GM18861 (cell line): Measurements from ENCODE around the gene TKT.

Experiments
- ATAC-seq: cut with Tn5 transposase; IDR thresholded peaks from one replicate; pipeline ENCODE4 v1.9.1; 2021; ENCODE audit not compliant: unreplicated experiment

The TKT gene

DNA sequence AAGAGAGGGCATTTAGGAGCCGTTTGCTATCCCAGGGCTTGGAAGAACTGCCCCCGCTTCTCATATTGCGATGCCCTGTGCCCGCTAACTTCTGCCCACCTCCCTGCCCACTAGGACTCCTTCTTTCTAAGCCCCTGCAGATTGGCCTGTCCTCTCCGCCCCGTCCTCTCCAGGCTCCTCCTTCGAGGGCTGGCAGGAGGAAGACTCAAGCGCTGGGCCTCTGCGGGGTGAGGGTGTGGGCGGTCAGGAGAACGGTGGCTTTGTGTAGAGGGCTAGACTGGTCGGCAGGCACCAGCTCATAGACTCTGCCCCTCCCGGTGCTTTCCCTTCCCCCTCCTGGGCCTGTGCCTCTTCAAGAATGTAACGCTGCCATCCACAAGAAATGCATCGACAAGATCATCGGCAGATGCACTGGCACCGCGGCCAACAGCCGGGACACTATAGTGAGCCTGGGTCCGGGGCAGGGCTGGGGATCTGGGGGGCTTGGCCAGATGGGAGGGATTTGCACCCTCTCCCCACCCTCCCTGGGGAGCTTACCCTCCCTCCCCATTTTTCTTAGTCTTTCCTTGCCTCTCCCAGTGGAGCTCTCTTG is 73.0 kb downstream of the TKT start:
- no peak for ATAC-seq

DNA sequence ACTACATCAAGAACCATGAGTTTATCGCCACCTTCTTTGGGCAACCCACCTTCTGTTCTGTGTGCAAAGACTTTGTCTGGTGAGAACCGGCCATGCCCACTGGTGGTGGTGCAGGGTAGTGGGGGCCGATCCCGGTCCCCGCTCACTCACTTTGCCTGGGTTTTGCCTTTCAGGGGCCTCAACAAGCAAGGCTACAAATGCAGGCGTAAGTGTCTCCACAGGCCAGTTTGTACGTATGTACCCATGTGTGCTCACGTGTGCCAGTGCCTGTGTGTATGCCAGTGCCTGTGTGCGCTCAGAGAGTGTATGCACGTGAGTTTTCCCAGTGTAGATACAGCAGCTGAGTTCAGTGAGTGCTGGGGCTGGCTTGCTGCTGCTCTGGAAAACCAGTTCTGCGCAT is 74.3 kb downstream of the TKT start:
- no peak for ATAC-seq

DNA sequence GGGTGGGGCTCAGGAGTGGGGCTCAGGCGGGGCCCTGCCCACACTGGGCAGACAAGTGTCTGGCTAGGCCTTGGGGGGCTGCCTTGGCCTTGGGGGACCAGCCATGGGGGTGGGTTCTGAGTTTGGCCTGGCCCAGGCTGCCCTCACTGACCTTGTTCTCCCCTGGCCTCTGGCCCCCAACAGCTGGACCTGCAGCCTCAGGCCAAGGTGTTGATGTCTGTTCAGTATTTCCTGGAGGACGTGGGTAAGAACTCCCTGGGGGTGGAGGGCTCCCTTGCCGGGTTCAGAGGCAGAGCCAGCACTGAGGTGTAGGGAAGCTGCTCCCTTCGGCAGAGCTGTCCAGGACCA is 74.8 kb downstream of the TKT start:
- ATAC-seq, result peak; percentile 6

DNA sequence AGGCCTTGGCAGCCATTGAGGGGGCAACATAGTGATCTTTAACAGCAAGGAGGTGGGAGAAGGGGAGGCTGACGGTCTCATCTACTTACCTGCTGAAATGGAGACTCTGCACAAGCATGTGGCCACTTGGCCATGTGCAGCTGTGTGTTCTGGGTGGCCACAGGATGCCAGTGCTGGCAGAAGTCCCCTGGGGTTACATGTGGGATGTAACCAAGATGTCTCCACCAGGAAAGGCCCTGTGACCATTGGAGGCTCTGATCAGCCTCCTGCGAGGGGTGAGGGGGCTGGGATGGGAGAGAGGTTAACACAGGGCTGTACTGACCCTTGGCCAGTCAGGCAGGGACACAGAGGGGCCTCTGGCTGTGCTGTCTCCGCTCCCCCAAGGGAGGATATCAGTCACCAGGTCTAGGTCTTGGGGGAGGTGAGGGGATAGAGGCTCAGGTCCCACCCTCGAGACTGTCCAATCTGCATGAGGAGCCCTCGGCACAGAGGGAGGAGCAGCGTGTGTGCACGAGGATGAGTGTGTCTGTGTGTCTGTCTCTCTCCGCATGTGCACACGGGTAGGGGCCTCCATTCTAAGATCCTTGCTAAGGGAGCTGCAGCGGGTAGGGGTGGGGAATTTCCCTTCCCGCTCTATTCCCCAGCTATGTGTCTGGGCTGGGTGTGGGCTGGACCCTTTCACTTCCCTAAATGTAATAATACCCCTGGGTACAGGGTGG is 75.4 kb downstream of the TKT start:
- peak; percentile 81 for ATAC-seq

DNA sequence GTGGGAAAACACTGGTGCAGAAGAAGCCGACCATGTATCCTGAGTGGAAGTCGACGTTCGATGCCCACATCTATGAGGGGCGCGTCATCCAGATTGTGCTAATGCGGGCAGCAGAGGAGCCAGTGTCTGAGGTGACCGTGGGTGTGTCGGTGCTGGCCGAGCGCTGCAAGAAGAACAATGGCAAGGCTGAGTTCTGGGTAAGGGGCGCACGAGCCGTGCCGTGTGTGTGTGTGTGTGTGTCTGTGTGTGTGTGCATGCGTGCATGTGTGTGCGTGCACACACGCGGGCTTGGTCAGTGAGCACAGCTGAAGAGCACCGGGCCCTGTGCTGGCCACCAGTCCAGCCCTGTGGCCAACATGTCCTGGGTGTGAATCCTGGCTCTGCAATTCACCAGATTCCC is 76.2 kb downstream of the TKT start:
- no peak for ATAC-seq

DNA sequence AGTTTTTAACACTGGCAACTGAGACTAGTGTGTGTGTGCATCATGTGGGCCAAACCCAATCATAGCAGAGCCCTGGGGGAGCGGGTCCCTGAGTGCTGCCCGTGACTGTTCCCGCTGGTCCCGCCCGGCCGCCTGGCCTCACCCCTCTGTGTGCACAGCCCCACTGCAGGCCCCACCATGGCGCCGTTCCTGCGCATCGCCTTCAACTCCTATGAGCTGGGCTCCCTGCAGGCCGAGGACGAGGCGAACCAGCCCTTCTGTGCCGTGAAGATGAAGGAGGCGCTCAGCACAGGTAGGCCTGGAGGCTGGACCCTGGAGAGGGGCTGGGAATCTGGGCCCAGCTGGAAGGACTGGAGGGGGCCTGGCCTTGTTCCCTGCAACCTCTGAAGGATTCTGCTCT is 77.6 kb downstream of the TKT start:
- no peak for ATAC-seq

DNA sequence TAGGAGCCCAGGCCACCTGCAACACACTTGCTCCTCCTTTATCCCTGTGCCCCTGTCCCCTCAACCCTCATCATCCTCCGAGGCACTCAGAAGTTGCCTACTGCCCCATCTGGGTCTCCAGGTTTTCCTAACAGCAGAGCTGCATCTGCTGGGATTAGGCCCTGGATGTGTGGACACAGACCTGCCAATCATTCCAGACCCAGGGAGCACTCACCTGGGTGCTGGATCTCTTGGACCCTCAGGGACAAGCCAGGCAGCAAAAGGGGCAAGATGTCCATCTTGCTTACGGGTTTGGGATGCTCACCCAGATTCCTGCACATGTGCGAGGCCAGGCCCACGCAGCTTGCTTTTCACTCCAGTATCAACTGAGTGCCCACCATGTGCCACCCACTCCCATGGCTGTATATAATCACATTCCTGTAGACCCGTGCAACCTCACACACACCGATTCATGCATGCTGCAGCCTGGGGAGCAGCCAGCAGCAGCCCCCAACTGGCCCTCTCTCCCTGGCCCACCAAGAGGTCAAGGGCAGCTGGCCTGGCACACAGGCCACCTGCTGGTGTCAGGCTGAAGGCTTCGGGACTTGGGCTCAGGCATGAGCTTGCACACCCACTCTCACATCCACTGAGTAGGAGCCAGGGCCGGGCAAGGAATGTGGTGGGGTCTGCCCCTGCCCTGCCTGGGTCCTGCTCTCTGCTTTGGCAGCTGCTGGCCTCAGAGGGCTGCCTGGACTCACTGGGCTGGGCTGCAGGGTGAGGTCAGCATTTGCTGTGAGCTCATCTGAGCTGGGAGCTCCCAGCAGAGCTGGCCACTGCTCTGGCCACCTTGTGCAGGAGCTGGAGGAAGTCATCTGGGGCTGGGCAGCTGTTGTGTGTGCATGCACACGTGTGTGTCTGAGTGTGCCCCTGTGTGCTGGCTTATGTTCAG is 79.9 kb downstream of the TKT start:
- ATAC-seq, result no peak
